Esophagus squamous epithelium (tissue), 5 donors: ENCODE results near the gene EPS8. TPM values are rescaled to one million over a fixed set of nuclear protein-coding genes. Genes with fewer than 3 reads are reported as not detected.

ENCODE experiments used
- DNase-seq: peaks from one replicate; lab custom pipeline; 2025; lab: John Stamatoyannopoulos, UW
- H3K27ac ChIP-seq, 4 donors: fragments of 200-600 bp; sonication (generic); one replicate each; pipeline ENCODE4 v1.5.1; 2016 to 2019; ENCODE audit warnings: mild to moderate bottlenecking in 1 of 4
- H3K27me3 ChIP-seq, 4 donors: fragments of 200-600 bp; sonication (generic); 1 replicate in 3 of 4; 2 replicates in 1 of 4; pipeline versions ENCODE4 v1.5.1 to v1.6.0; 2017 to 2021; ENCODE audit warnings: antibody characterized with exemption in 1 of 4
- H3K36me3 ChIP-seq, 3 donors: fragments of 200-600 bp; sonication (generic); one replicate each; pipeline ENCODE4 v1.5.1; 2016 to 2019
- H3K4me1 ChIP-seq, 3 donors: fragments of 200-600 bp; sonication (generic); one replicate each; pipeline ENCODE4 v1.5.1; 2017 to 2019
- H3K4me3 ChIP-seq, 4 donors: fragments of 200-600 bp; sonication (generic); 1 replicate in 3 of 4; 2 replicates in 1 of 4; pipeline ENCODE4 v1.5.1; 2016 to 2019; ENCODE audit warnings: mild to moderate bottlenecking in 2 of 4, moderate library complexity in 1 of 4
- H3K9me3 ChIP-seq, 3 donors: fragments of 200-600 bp; sonication (generic); one replicate each; pipeline ENCODE4 v1.5.1; 2016 to 2019
- CTCF ChIP-seq, 6 experiments: fragments of 450-650 bp in 4 of 6; fragments of 200-600 bp in 2 of 6; sonication (generic) in 2 of 6; IDR thresholded peaks; one replicate each; pipeline ENCODE4 v1.5.1; 2016 to 2019; ENCODE audit warnings: antibody characterized with exemption in 6 of 6, mild to moderate bottlenecking in 4 of 6, moderate library complexity in 4 of 6
- POLR2A ChIP-seq, 4 donors: fragments of 450-650 bp; IDR thresholded peaks; one replicate each; pipeline ENCODE4 v1.6.1; 2017; ENCODE audit warnings: antibody characterized with exemption in 4 of 4, mild to moderate bottlenecking in 4 of 4, moderate library complexity in 3 of 4
- WGBS, 2 donors: methylation state at CpG; one replicate each; pipeline ENCODE4 v1.1.5; 2018; 5-methylcytosine and 5-hydroxymethylcytosine counted together
- intact Hi-C: fragments of 100-400 bp; cut with DNase I; formaldehyde crosslinking; loops from one replicate; pipeline ENCODE4 v1.15.0; 2022
- total RNA-seq, 4 donors: library from RNA; depleted of rRNA; stranded (reverse); fragments of >200 nt; gene quantifications; one replicate each; pipeline ENCODE4 v1.1.0, GENCODE V29; 2016
- donor health status: DM: yes; HTN: yes; CAD: no.

The EPS8 gene
- total RNA-seq, 4 donors from 2014 or later: 14.2 to 56.6 (median 17.7) TPM

GRCh38 chr12:15794196-15794595 lies 5.0 kb upstream of the EPS8 start:
- H3K36me3 ChIP-seq: no peaks in the 10 kb centered on the region
- H3K27me3 ChIP-seq: peaks cover 0 to 5% (median 0%) of the 10 kb centered on the region in 4 donors
- intact Hi-C loops: no loop called here
- peaks cover 0 to 11% (median 3%) of the 10 kb centered on the region in 3 donors for H3K4me1 ChIP-seq
- no peak overlapping the region for H3K4me3 ChIP-seq
- TF ChIP-seq POLR2A (IDR thresholded peaks at IDR 0.05) (no peak), CTCF (IDR thresholded peaks at IDR 0.05) (no peak)
- H3K27ac ChIP-seq: no peak overlapping the region
- no peaks in the 10 kb centered on the region for H3K9me3 ChIP-seq
- 79 to 81% methylated on average over 3 of the region's 3 CpGs for WGBS, 2 donors
- DNase-seq: no peak

- Histone ChIP-seq H3K27me3 (no peaks in the 10 kb centered on the region), H3K4me1 (peaks cover 0 to 25% (median 3%) of the 10 kb centered on the region in 3 donors), H3K27ac (peak overlapping the region; percentile 92 to 97 (median 94)), H3K36me3 (no peaks in the 10 kb centered on the region), H3K4me3 (peak overlapping the region; percentile 57 to 94 (median 86)), H3K9me3 (no peaks in the 10 kb centered on the region)
- 0 to 3% methylated on average over 26 to 29 of the region's 64 CpGs for WGBS, 2 donors
- no peak for DNase-seq
- intact Hi-C loops: no loop called here
- TF ChIP-seq POLR2A (IDR thresholded peaks at IDR 0.05) (no peak), CTCF (IDR thresholded peaks at IDR 0.05) (peak in 1 of 6 experiments; percentile 5)
Measured at GRCh38 chr12:15788233-15789219, 662 bp downstream of the EPS8 start.

- Histone ChIP-seq H3K4me3 (peak overlapping the region; percentile 57 to 94 (median 86)), H3K36me3 (no peaks in the 10 kb centered on the region), H3K4me1 (peaks cover 0 to 25% (median 3%) of the 10 kb centered on the region in 3 donors), H3K27ac (peak overlapping the region; percentile 92 to 97 (median 94)), H3K27me3 (no peaks in the 10 kb centered on the region), H3K9me3 (no peaks in the 10 kb centered on the region)
- WGBS, 2 donors: 43 to 50% methylated on average over 4 of the region's 4 CpGs
- TF ChIP-seq CTCF (IDR thresholded peaks at IDR 0.05) (no peak), POLR2A (IDR thresholded peaks at IDR 0.05) (no peak)
- DNase-seq: no peak
- intact Hi-C loops: no loop called here
Measured at GRCh38 chr12:15787778-15788177, 1.4 kb downstream of the EPS8 start.

GRCh38 chr12:15786772-15787171 lies 2.4 kb downstream of the EPS8 start:
- TF ChIP-seq CTCF (IDR thresholded peaks at IDR 0.05): no peak
- no peak for TF ChIP-seq POLR2A (IDR thresholded peaks at IDR 0.05)
- 63 to 72% methylated on average over 2 of the region's 2 CpGs for WGBS, 2 donors
- peaks cover 0 to 25% (median 3%) of the 10 kb centered on the region in 3 donors for H3K4me1 ChIP-seq
- no peaks in the 10 kb centered on the region for H3K27me3 ChIP-seq
- H3K36me3 ChIP-seq: no peaks in the 10 kb centered on the region
- no peaks in the 10 kb centered on the region for H3K9me3 ChIP-seq
- peak overlapping the region in 3 of 4 donors; percentile 85 to 94 (median 88) for H3K4me3 ChIP-seq
- intact Hi-C loops: no loop called here
- H3K27ac ChIP-seq: peak overlapping the region in 1 of 4 donors; percentile 93
- no peak for DNase-seq

GRCh38 chr12:15783288-15783687 lies 5.9 kb downstream of the EPS8 start:
- H3K27me3 ChIP-seq: no peaks in the 10 kb centered on the region
- 81 to 100% methylated on average over 1 of the region's 1 CpG for WGBS, 2 donors
- H3K36me3 ChIP-seq: no peaks in the 10 kb centered on the region
- peaks cover 0 to 38% (median 4%) of the 10 kb centered on the region in 3 donors for H3K4me1 ChIP-seq
- intact Hi-C loops: no loop called here
- TF ChIP-seq CTCF (IDR thresholded peaks at IDR 0.05): no peak
- no peak for TF ChIP-seq POLR2A (IDR thresholded peaks at IDR 0.05)
- H3K9me3 ChIP-seq: no peaks in the 10 kb centered on the region
- H3K27ac ChIP-seq: no peak overlapping the region
- no peak for DNase-seq
- no peak overlapping the region for H3K4me3 ChIP-seq
